ENCODE data around the gene CPA4. TPM values are rescaled to one million over a fixed set of nuclear protein-coding genes. Genes with fewer than 3 reads are reported as not detected.

Gene CPA4
- total RNA-seq, 1 donor from 2014 or later = not detected

GRCh38 chr7:130358471-130358870 is 65.5 kb downstream of the CPA4 start:
- Mint-ChIP-seq H3K27ac (no peak overlapping the region), H3K27me3 (ENCODE audit: low read depth) (no peaks in the 10 kb centered on the region), H3K36me3 (ENCODE audit: low read depth) (no peaks in the 10 kb centered on the region), H3K9me3 (peaks cover 14% of the 10 kb centered on the region), H3K4me3 (ENCODE audit: low read depth) (no peak overlapping the region), H3K4me1 (ENCODE audit: low read depth) (peaks cover 4% of the 10 kb centered on the region)
- DNase-seq (ENCODE audit: low spot score) = no peak
- intact Hi-C loops (cut with micrococcal nuclease) = no loop called here

- H3K9me3 Mint-ChIP-seq = peaks cover 14% of the 10 kb centered on the region
- intact Hi-C loops (cut with micrococcal nuclease) = no loop called here
- H3K27ac Mint-ChIP-seq = no peak overlapping the region
- no peak overlapping the region for H3K4me3 Mint-ChIP-seq (ENCODE audit: low read depth)
- no peaks in the 10 kb centered on the region for H3K36me3 Mint-ChIP-seq (ENCODE audit: low read depth)
- DNase-seq (ENCODE audit: low spot score) = no peak
- H3K4me1 Mint-ChIP-seq (ENCODE audit: low read depth) = peaks cover 7% of the 10 kb centered on the region
- no peaks in the 10 kb centered on the region for H3K27me3 Mint-ChIP-seq (ENCODE audit: low read depth)
Observed at GRCh38 chr7:130359276-130359857, 66.4 kb downstream of the CPA4 start.

GRCh38 chr7:130360518-130360917 is 67.6 kb downstream of the CPA4 start:
- Mint-ChIP-seq H3K4me3 (ENCODE audit: low read depth) (no peak overlapping the region), H3K27me3 (ENCODE audit: low read depth) (no peaks in the 10 kb centered on the region), H3K36me3 (ENCODE audit: low read depth) (no peaks in the 10 kb centered on the region), H3K27ac (no peak overlapping the region), H3K4me1 (ENCODE audit: low read depth) (peaks cover 7% of the 10 kb centered on the region), H3K9me3 (peaks cover 14% of the 10 kb centered on the region)
- no peak for DNase-seq (ENCODE audit: low spot score)
- intact Hi-C loops (cut with micrococcal nuclease) = loop anchor here (5.0 kb wide), 1 partner anchor 57 kb away; no protein-coding TSS in a partner anchor

DNA sequence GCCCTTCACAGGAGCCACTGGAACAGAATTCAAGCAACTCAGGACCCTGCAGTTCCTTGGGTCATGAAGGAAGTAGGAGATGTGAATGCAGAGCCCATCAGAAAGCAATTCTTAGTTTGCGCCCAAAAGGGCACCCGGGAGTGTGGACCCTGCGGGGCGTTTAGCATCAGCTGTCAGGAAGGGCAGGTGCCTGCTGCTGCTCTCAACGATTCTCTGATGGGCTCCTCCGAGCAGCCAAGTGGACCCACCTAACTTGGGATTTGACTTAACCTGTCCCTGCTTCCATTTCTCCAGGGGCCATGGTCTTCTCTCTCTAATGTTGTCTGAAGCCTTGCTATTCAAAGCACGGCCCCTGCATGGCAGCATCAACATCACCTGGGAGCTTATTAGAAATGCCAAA is 68.7 kb downstream of the CPA4 start:
- DNase-seq (ENCODE audit: low spot score) = no peak
- Mint-ChIP-seq H3K4me3 (ENCODE audit: low read depth) (no peak overlapping the region), H3K9me3 (peaks cover 14% of the 10 kb centered on the region), H3K4me1 (ENCODE audit: low read depth) (peaks cover 11% of the 10 kb centered on the region), H3K27me3 (ENCODE audit: low read depth) (no peaks in the 10 kb centered on the region), H3K36me3 (ENCODE audit: low read depth) (no peaks in the 10 kb centered on the region), H3K27ac (no peak overlapping the region)
- intact Hi-C loops (cut with micrococcal nuclease) = loop anchor here (5.0 kb wide), 1 partner anchor 56 kb away; no protein-coding TSS in a partner anchor

DNA sequence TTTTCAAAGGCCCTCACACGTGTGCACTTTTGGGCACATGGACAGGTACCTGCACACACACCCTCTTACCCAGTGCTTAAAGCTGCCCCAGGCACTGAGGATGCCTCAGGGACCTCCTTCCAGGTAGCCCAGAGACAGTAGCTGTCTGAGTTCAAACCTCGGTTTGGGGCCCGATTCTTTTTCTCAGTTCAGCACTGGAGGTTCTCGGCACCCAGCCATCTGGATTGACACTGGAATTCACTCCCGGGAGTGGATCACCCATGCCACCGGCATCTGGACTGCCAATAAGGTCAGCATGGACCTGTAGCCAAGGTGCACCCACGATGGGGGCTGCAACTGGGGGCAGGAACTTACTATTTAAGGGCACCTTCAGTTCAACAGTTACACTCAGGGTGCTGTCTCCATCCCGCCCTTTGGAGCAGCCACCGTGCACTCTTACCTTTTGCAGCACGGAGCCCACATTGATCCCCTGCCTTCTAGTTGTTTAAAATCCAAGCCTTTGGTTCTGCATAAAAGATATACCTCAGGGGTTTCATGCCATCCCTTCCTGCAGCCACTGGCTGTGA is 69.4 kb downstream of the CPA4 start:
- Mint-ChIP-seq H3K27ac (no peak overlapping the region), H3K36me3 (ENCODE audit: low read depth) (no peaks in the 10 kb centered on the region), H3K9me3 (peaks cover 14% of the 10 kb centered on the region), H3K27me3 (ENCODE audit: low read depth) (no peaks in the 10 kb centered on the region), H3K4me1 (ENCODE audit: low read depth) (peaks cover 16% of the 10 kb centered on the region), H3K4me3 (ENCODE audit: low read depth) (no peak overlapping the region)
- DNase-seq (ENCODE audit: low spot score) = no peak
- intact Hi-C loops (cut with micrococcal nuclease) = loop anchor here (5.0 kb wide), 1 partner anchor 55 kb away; no protein-coding TSS in a partner anchor

DNA sequence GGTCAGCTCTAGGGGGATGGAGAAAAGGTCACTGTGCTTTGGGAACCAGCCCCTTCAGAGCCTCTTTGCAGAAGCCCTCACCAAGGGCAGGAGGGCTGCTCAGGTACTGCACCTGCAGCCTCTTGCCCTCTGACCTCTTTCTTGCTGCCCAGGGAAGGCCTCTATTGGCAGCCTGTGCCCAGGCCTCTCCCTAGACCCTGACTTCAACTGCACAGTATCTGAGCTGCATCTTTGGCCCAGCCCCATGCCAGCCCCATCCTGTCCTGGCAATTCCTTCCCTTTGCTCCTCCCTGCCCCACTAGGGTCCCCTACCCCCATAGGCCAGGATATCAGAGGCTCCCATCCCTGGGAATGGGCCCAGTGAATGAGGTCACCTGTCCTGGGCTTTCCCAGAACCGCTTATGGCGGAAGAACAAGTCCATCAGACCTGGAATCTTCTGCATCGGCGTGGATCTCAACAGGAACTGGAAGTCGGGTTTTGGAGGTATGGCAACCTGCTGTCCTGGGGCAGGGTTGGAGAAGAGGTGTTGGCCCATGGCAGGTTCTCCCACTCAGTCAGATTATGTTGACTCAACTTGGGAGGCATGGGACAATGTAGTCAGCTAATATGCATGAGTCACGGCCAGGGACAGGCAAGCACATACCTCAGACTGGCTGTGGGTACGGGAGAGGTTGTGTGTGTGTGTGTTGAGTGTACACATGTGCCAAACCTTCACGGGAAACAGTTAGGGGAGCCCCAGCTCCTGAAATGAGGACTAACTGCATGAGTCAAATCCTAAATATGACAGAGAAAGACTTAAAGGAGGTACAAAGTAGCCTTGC is 70.3 kb downstream of the CPA4 start:
- Mint-ChIP-seq H3K9me3 (peaks cover 14% of the 10 kb centered on the region), H3K36me3 (ENCODE audit: low read depth) (no peaks in the 10 kb centered on the region), H3K4me3 (ENCODE audit: low read depth) (no peak overlapping the region), H3K4me1 (ENCODE audit: low read depth) (peaks cover 16% of the 10 kb centered on the region), H3K27me3 (ENCODE audit: low read depth) (no peaks in the 10 kb centered on the region), H3K27ac (peak overlapping the region; percentile 80)
- no peak for DNase-seq (ENCODE audit: low spot score)
- intact Hi-C loops (cut with micrococcal nuclease) = loop anchor here (1.0 to 5.0 kb wide), 2 partner anchors 54 to 305 kb away; partner anchors contain the start of gene COPG2

DNA sequence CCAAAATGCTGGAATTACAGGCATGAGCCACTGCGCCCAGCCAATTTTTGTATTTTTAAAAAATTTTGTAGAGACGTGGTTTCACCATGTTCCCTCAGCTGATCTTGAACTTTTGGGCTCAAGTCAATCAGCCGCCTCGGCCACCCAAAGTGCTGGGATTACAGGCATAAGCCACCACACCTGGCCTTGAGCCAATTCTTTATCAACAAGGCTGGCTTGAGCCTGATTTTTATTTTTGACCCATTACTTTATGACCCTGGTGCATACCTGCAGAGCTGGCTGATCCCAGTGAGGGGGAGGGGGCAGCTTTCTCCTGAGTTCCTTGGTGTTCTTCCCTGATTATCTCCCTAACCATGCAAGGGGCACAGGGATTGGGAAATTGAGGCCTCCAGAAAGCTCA is 71.5 kb downstream of the CPA4 start:
- DNase-seq (ENCODE audit: low spot score) = no peak
- H3K27me3 Mint-ChIP-seq (ENCODE audit: low read depth) = no peaks in the 10 kb centered on the region
- H3K27ac Mint-ChIP-seq = no peak overlapping the region
- H3K9me3 Mint-ChIP-seq = peaks cover 13% of the 10 kb centered on the region
- intact Hi-C loops (cut with micrococcal nuclease) = loop anchor here (5.0 kb wide), 1 partner anchor 53 kb away; no protein-coding TSS in a partner anchor
- H3K4me3 Mint-ChIP-seq (ENCODE audit: low read depth) = no peak overlapping the region
- H3K36me3 Mint-ChIP-seq (ENCODE audit: low read depth) = no peaks in the 10 kb centered on the region
- H3K4me1 Mint-ChIP-seq (ENCODE audit: low read depth) = peaks cover 26% of the 10 kb centered on the region

DNA sequence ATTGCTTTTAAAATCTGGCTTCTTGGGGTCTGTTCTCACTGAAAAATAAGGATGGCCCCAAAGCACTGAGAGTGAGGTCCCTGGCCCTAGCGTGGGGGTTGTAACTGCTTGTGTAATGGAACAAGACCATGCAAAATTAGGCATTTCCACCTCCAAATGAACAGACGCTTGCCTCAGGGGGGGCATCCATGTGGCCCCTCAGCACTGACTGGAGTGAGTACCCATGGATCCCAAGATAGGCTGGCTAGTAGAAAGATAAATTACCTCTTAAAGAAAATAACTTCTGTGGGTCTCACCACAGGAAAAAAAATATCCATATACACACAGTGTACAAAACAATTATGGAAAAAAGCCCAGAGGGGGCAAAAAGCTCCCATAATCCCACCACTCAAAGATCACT is 72.1 kb downstream of the CPA4 start:
- no peak for DNase-seq (ENCODE audit: low spot score)
- Mint-ChIP-seq H3K4me1 (ENCODE audit: low read depth) (peaks cover 33% of the 10 kb centered on the region), H3K27me3 (ENCODE audit: low read depth) (no peaks in the 10 kb centered on the region), H3K27ac (peak overlapping the region; percentile 37), H3K4me3 (ENCODE audit: low read depth) (no peak overlapping the region), H3K9me3 (peaks cover 7% of the 10 kb centered on the region), H3K36me3 (ENCODE audit: low read depth) (no peaks in the 10 kb centered on the region)
- intact Hi-C loops (cut with micrococcal nuclease) = no loop called here

DNA sequence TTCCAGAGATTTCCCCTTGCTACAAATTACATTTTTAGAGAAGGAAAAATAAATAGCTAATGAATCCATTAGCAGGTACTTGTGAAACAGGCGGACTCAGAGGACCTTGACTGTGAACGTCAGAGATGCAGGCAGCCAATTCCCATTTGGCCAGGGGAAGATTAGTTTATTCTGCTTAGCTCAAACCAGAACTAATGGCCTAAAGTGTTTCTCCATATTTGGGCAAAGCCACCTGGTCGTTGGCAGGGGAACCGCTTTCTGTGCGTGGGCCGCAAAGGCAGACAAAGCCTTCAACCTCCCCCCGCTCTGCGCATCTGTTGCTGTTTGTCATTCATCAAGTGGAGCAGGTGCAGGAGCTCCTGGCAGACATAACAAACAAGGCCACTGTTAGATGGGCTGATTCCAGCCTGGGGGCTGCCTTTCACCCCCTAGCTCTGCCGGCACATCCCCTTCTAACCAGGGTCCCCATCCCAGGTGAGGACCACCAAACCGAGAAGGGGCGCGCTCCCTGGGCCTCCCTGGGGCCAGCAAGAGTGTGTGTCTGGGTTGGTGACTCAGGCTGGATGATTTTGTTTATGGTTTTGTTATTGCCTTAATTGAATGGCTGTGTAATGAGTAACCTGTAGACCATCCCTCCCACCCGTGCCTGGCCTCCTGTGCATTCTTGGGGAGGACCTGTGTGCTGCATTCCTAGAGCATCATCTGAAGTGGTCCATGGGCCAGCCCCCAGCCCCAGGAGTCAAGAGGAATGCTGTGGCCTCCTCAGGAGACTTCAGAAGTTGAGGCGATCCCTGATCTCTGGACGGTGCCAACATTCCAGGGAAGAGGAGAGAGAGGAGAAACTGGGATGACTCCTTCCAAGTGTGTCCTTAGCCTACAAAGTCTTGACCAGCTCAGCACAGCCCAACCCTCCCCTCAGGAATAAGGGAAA is 72.8 kb downstream of the CPA4 start:
- H3K9me3 Mint-ChIP-seq = no peaks in the 10 kb centered on the region
- DNase-seq (ENCODE audit: low spot score) = no peak
- no peaks in the 10 kb centered on the region for H3K27me3 Mint-ChIP-seq (ENCODE audit: low read depth)
- intact Hi-C loops (cut with micrococcal nuclease) = no loop called here
- H3K4me3 Mint-ChIP-seq (ENCODE audit: low read depth) = peak overlapping the region; percentile 40
- peaks cover 33% of the 10 kb centered on the region for H3K4me1 Mint-ChIP-seq (ENCODE audit: low read depth)
- no peaks in the 10 kb centered on the region for H3K36me3 Mint-ChIP-seq (ENCODE audit: low read depth)
- H3K27ac Mint-ChIP-seq = peak overlapping the region; percentile 31

- H3K27me3 Mint-ChIP-seq (ENCODE audit: low read depth) = no peaks in the 10 kb centered on the region
- H3K36me3 Mint-ChIP-seq (ENCODE audit: low read depth) = no peaks in the 10 kb centered on the region
- peak overlapping the region; percentile 67 for H3K27ac Mint-ChIP-seq
Observed at GRCh38 chr7:130366564-130366963, 73.6 kb downstream of the CPA4 start.

GRCh38 chr7:130367088-130367755 is 74.3 kb downstream of the CPA4 start:
- Mint-ChIP-seq H3K4me3 (ENCODE audit: low read depth) (peak overlapping the region; percentile 60), H3K27me3 (ENCODE audit: low read depth) (no peaks in the 10 kb centered on the region), H3K27ac (peak overlapping the region; percentile 67), H3K9me3 (no peaks in the 10 kb centered on the region), H3K36me3 (ENCODE audit: low read depth) (no peaks in the 10 kb centered on the region), H3K4me1 (ENCODE audit: low read depth) (peaks cover 33% of the 10 kb centered on the region)
- DNase-seq (ENCODE audit: low spot score) = no peak
- intact Hi-C loops (cut with micrococcal nuclease) = no loop called here

More at GRCh38 chr7:130366564-130366963, 73.6 kb downstream of the CPA4 start:
- Mint-ChIP-seq H3K4me1 (ENCODE audit: low read depth) (peaks cover 33% of the 10 kb centered on the region), H3K4me3 (ENCODE audit: low read depth) (peak overlapping the region; percentile 60), H3K9me3 (no peaks in the 10 kb centered on the region)
- intact Hi-C loops (cut with micrococcal nuclease) = no loop called here
- no peak for DNase-seq (ENCODE audit: low spot score)

Data from activated T-helper 2 cell treated with anti-CD3 and anti-CD28 coated beads, Interferon-gamma antibody, Interleukin-2, Interleukin-4, amounts not matched to agents 10 μg/mL and 5 μg/mL and 100 μg/mL, durations not matched to agents 14 hours and 24 hours and 36 hours (primary cell).